Pancreas (tissue), 10 donors: Measurements from ENCODE around the gene RPTOR. TPM values are rescaled to one million over a fixed set of nuclear protein-coding genes. Genes with fewer than 3 reads are reported as not detected.

Experiments used
- ATAC-seq, 4 donors: fragments of 200-7000 bp; cut with Tn5 transposase; one replicate each; pipeline versions ENCODE4 v1.8.0 to v1.9.1; 2020; ENCODE audit warnings: mild to moderate bottlenecking in 4 of 4, moderate library complexity in 4 of 4
- DNase-seq, 6 donors: peaks; one replicate each; pipeline ENCODE4 v3.0.0-alpha.2; 2020
- FAIRE-seq: peaks from 2 replicates; lab custom pipeline; 2012; peaks lifted over from hg19 to GRCh38; lab: Jason Lieb, UNC
- H3K27ac ChIP-seq, 4 donors: fragments of 200-600 bp; sonication (generic); 1 replicate in 3 of 4; 2 replicates in 1 of 4; pipeline versions ENCODE4 v1.5.0 to v1.8.0; 2020
- H3K27me3 ChIP-seq, 4 donors: fragments of 200-600 bp; one replicate each; pipeline ENCODE4 v1.8.0; 2021
- H3K36me3 ChIP-seq, 3 donors: fragments of 200-600 bp; sonication (generic) in 1 of 3; one replicate each; pipeline versions ENCODE4 v1.5.0 to v1.8.0; 2020 to 2021
- H3K4me1 ChIP-seq, 3 donors: fragments of 200-600 bp; one replicate each; pipeline ENCODE4 v1.8.0; 2021
- H3K4me3 ChIP-seq, 4 donors: fragments of 200-600 bp; sonication (generic) in 2 of 4; one replicate each; pipeline versions ENCODE4 v1.5.0 to v1.8.0; 2020 to 2021
- H3K9me3 ChIP-seq, 4 donors: fragments of 200-600 bp; one replicate each; pipeline ENCODE4 v1.8.0; 2021
- WGBS, 2 donors: extraction: QIAGEN DNeasy Blood & Tissue Kit; methylation state at CpG; one replicate each; pipeline ENCODE4 v1.1.7; 2013; 5-methylcytosine and 5-hydroxymethylcytosine counted together
- intact Hi-C, 3 donors: fragments of 100-400 bp; cut with DNase I; formaldehyde crosslinking; loops; one replicate each; pipeline versions ENCODE4 v1.11.1 to v1.14.2; 2022
- polyA plus RNA-seq, 2 donors: library from polyadenylated mRNA; stranded (reverse); fragments of 200-250 nt; gene quantifications; one replicate each; pipeline ENCODE4 v1.2.3, GENCODE V29; 2013
- total RNA-seq, 6 donors: library from RNA; stranded (reverse); fragmentation: NEBNext Ultra II Directional in 4 of 6; extraction: Animal tissue kit (Norgen Biotek cat#: 25700) in 4 of 6; gene quantifications; one replicate each; pipeline versions ENCODE4 v1.2.1 to v1.2.4, GENCODE V29; 2021 to 2023
- TF ChIP-seq, protein P1 (sequence below), 4 donors: fragments of 200-600 bp; sonication (generic) in 3 of 4; IDR thresholded peaks; one replicate each; pipeline versions ENCODE4 v1.5.0 to v1.8.0; 2021; ENCODE audit warnings: antibody characterized with exemption in 4 of 4
- donor health status: healthy with polysubstance abuse.
- donor health status: DM: no; HTN: no; CAD: no; lungs with moderate emphysema.
- donor health status: DM: no; HTN: no; CAD: no.
- donor health status: control.
- donor health status: control.
- donor health status: Bipolar disorder and iron deficiency.
- donor health status: DM: yes; HTN: yes; CAD: no.
- donor health status: DM: no; HTN: no; CAD: no.
- donor health status: DM: no; HTN: no; CAD: no.
- donor health status: DM: yes; HTN: yes; CAD: no.

Gene RPTOR
- total and polyA plus RNA-seq, 8 donors: 5.0 to 18.9 (median 13.2) TPM

DNA sequence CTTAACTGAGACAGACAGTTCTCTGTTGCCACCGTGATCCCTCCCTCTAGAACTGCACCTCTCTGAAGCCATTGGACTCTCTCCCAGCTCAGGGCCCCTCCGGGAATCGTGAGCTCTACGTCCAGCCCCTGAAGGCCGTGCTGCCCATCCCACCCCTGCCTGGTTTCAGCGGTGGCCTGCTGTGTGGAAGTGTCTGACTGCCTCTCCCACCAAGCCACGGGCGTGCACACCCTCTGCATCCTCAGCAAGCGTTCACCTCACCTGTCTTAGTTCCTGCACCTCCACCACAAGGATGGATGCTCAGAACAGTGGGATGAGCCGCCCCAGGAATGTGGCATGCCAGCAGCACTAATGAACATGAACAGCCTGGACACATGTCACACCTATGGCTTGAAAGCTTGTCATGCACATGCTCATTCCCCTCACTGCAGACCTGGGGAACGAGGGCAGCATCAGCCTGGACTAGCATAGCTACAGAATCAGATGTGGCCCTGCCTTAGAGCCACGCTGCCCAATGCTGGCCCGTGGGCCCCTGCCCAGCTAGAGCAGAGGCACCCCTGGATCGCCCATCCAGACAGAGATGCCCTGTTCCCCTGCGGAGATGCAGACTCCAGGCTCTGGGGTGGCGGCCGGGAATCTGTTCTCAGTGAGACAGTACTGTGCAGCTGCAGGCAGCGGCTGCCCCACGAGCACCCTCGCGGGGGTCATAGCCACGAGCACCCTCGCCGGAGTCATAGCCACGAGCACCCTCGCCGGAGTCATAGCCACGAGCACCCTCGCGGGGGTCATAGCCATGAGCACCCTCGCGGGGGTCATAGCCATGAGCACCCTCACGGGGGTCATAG is 373.3 kb downstream of the RPTOR start:
- FAIRE-seq (no peak), DNase-seq (peak in 1 of 6 donors; percentile 50)
- WGBS, 2 donors: 89 to 92% methylated on average over 33 of the region's 33 CpGs

GRCh38 chr17:80918731-80919130 is 374.1 kb downstream of the RPTOR start:
- DNase-seq: peak in 1 of 6 donors; percentile 30
- TF ChIP-seq, protein P1, sequence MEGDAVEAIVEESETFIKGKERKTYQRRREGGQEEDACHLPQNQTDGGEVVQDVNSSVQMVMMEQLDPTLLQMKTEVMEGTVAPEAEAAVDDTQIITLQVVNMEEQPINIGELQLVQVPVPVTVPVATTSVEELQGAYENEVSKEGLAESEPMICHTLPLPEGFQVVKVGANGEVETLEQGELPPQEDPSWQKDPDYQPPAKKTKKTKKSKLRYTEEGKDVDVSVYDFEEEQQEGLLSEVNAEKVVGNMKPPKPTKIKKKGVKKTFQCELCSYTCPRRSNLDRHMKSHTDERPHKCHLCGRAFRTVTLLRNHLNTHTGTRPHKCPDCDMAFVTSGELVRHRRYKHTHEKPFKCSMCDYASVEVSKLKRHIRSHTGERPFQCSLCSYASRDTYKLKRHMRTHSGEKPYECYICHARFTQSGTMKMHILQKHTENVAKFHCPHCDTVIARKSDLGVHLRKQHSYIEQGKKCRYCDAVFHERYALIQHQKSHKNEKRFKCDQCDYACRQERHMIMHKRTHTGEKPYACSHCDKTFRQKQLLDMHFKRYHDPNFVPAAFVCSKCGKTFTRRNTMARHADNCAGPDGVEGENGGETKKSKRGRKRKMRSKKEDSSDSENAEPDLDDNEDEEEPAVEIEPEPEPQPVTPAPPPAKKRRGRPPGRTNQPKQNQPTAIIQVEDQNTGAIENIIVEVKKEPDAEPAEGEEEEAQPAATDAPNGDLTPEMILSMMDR (IDR thresholded peaks at IDR 0.05): no peak
- intact Hi-C loops: no loop called here
- H3K9me3 ChIP-seq: no peaks in the 10 kb centered on the region
- no peaks in the 10 kb centered on the region for H3K4me1 ChIP-seq
- no peak for FAIRE-seq
- H3K27me3 ChIP-seq: no peaks in the 10 kb centered on the region
- peaks cover 0 to 9% (median 0%) of the 10 kb centered on the region in 3 donors for H3K36me3 ChIP-seq
- WGBS, 2 donors: 90 to 93% methylated on average over 15 of the region's 15 CpGs
- ATAC-seq: no peak
- H3K4me3 ChIP-seq: no peak overlapping the region
- H3K27ac ChIP-seq: no peak overlapping the region

More for the DNA sequence above, 373.3 kb downstream of the RPTOR start:
- Histone ChIP-seq H3K9me3 (no peaks in the 10 kb centered on the region), H3K4me1 (no peaks in the 10 kb centered on the region), H3K27me3 (no peaks in the 10 kb centered on the region), H3K36me3 (peaks cover 0 to 4% (median 0%) of the 10 kb centered on the region in 3 donors), H3K4me3 (no peak overlapping the region), H3K27ac (no peak overlapping the region)
- TF ChIP-seq, protein P1 (IDR thresholded peaks at IDR 0.05): no peak
- intact Hi-C loops: no loop called here
- no peak for ATAC-seq

GRCh38 chr17:80919331-80920311 is 375.0 kb downstream of the RPTOR start:
- Histone ChIP-seq H3K4me3 (no peak overlapping the region), H3K27me3 (no peaks in the 10 kb centered on the region), H3K4me1 (no peaks in the 10 kb centered on the region), H3K9me3 (no peaks in the 10 kb centered on the region), H3K27ac (peak overlapping the region in 1 of 4 donors; percentile 22), H3K36me3 (peaks cover 0 to 18% (median 0%) of the 10 kb centered on the region in 3 donors)
- WGBS, 2 donors: 82 to 86% methylated on average over 33 of the region's 33 CpGs
- intact Hi-C loops: no loop called here
- TF ChIP-seq, protein P1 (IDR thresholded peaks at IDR 0.05): no peak
- peak in 1 of 4 donors; percentile 34 for ATAC-seq
- FAIRE-seq: no peak
- peak in 1 of 6 donors; percentile 45 for DNase-seq

- Histone ChIP-seq H3K4me3 (no peak overlapping the region), H3K27me3 (no peaks in the 10 kb centered on the region), H3K9me3 (no peaks in the 10 kb centered on the region), H3K27ac (peak overlapping the region in 1 of 4 donors; percentile 22), H3K36me3 (peaks cover 0 to 26% (median 2%) of the 10 kb centered on the region in 3 donors), H3K4me1 (no peaks in the 10 kb centered on the region)
- no peak for FAIRE-seq
- intact Hi-C loops: no loop called here
- peak in 1 of 6 donors; percentile 50 for DNase-seq
- TF ChIP-seq, protein P1 (IDR thresholded peaks at IDR 0.05): no peak
- WGBS, 2 donors: 92 to 96% methylated on average over 18 of the region's 18 CpGs
- ATAC-seq: peak in 1 of 4 donors; percentile 55
Measured at GRCh38 chr17:80920441-80920840, 375.8 kb downstream of the RPTOR start.
